Heart right ventricle (tissue), 16 donors: ENCODE data around the gene ZFPL1. TPM values are rescaled to one million over a fixed set of nuclear protein-coding genes. Genes with fewer than 3 reads are reported as not detected.
A peak's percentile ranks its signal among the peaks of the same experiment; 100 is the strongest.

ENCODE experiments used
- ATAC-seq, 8 donors: fragments of 200-7000 bp; cut with Tn5 transposase; one replicate each; pipeline ENCODE4 v1.9.1; 2020; ENCODE audit warnings: mild to moderate bottlenecking in 8 of 8, moderate library complexity in 8 of 8, moderate number of reproducible peaks in 1 of 8
- DNase-seq, 2 donors: peaks; one replicate each; pipeline ENCODE4 v3.0.0-alpha.2; 2020
- H3K27ac ChIP-seq, 10 donors: fragments of 200-600 bp; sonication (generic) in 2 of 10; one replicate each; pipeline versions ENCODE4 v1.5.0 to v1.8.0; 2020 to 2022; ENCODE audit warnings: mild to moderate bottlenecking in 3 of 10
- H3K27me3 ChIP-seq, 7 donors: fragments of 200-600 bp; one replicate each; pipeline ENCODE4 v1.8.0; 2021 to 2022; ENCODE audit warnings: mild to moderate bottlenecking in 2 of 7
- H3K36me3 ChIP-seq, 9 donors: fragments of 200-600 bp; sonication (generic) in 1 of 9; one replicate each; pipeline versions ENCODE4 v1.5.0 to v1.8.0; 2020 to 2022; ENCODE audit warnings: mild to moderate bottlenecking in 2 of 9
- H3K4me1 ChIP-seq, 9 donors: fragments of 200-600 bp; sonication (generic) in 1 of 9; one replicate each; pipeline versions ENCODE4 v1.5.0 to v1.8.0; 2020 to 2022; ENCODE audit warnings: mild to moderate bottlenecking in 4 of 9
- H3K4me3 ChIP-seq, 10 donors: fragments of 200-600 bp; sonication (generic) in 2 of 10; one replicate each; pipeline versions ENCODE4 v1.5.0 to v1.8.0; 2020 to 2022; ENCODE audit warnings: mild to moderate bottlenecking in 7 of 10, moderate library complexity in 2 of 10
- H3K9me3 ChIP-seq, 11 donors: fragments of 200-600 bp in 10 of 11; sonication (generic) in 2 of 11; one replicate each; pipeline versions ENCODE4 v1.5.0 to v1.8.0; 2013 to 2022; ENCODE audit warnings: mild to moderate bottlenecking in 2 of 11, control low read depth in 1 of 11, moderate library complexity in 1 of 11
- CTCF ChIP-seq, 9 donors: fragments of 200-600 bp; sonication (generic) in 2 of 9; IDR thresholded peaks; one replicate each; pipeline versions ENCODE4 v1.5.0 to v1.8.0; 2021 to 2022; ENCODE audit warnings: antibody characterized with exemption in 9 of 9, mild to moderate bottlenecking in 5 of 9, moderate library complexity in 1 of 9
- whole genome bisulfite sequencing, 2 donors: extraction: QIAGEN DNeasy Blood & Tissue Kit; methylation state at CpG; one replicate each; pipeline ENCODE4 v1.1.7; 2013; ENCODE audit warnings: inconsistent platforms in 1 of 2; 5-methylcytosine and 5-hydroxymethylcytosine counted together
- intact Hi-C, 10 donors: fragments of 100-400 bp; cut with DNase I; formaldehyde crosslinking; loops; one replicate each; pipeline versions ENCODE4 v1.11.1 to v1.14.2; 2022
- polyA plus RNA-seq, 2 donors: library from polyadenylated mRNA; stranded (reverse); fragments of 200-250 nt; gene quantifications; one replicate each; pipeline ENCODE4 v1.2.3, GENCODE V29; 2013
- total RNA-seq, 10 donors: library from RNA; stranded (reverse); fragmentation: NEBNext Ultra II Directional in 3 of 10; extraction: Animal tissue kit (Norgen Biotek cat#: 25700) in 3 of 10; gene quantifications; one replicate each; pipeline versions ENCODE4 v1.2.1 to v1.2.4, GENCODE V29; 2021 to 2023
- donor health status: Arrhythmogenic right ventricular cardiomyopathy.
- donor health status: ischemic (EF 13 %, LVEDD 7.1; RV severe dilation, severe dysfunction).
- donor health status: healthy with polysubstance abuse.
- donor health status: DM: no; HTN: yes; CAD: no.
- donor health status: DM: no; HTN: no; CAD: no.
- donor health status: ischemic (EF 25% LVEDD 6.9; RV normal size, moderate dysfunction).
- donor health status: ischemic (EF 25% LVEDD 5.7; RV mildly dilated, moderate dysfunction).
- donor health status: healthy.
- donor health status: DM: yes; HTN: yes; CAD: no.
- donor health status: Ischemic cardiomyopathy.
- donor health status: ischemic (EF 35%, LVEDD 5.7; RV mildly dilated, moderate dysfunction).
- donor health status: nonischemic (EF 11% LVEDD 7.7; RV severe dilation, severe dysfunction).
- donor health status: DM: yes; HTN: yes; CAD: no.
- donor health status: PGD.
- donor health status: ischemic (EF 29% LVEDD 5.4; RV normal size, mild dysfunction).
- donor health status: nonischemic (EF 23%, LVEDD 6.1; RV moderate dilation, normal function).

ZFPL1 gene
- total and polyA plus RNA-seq, 12 donors = 21.5 to 49.2 (median 25.6) TPM

- no peak for DNase-seq
- intact Hi-C loops = no loop called here
- peaks cover 0 to 16% (median 0%) of the 10 kb centered on the region in 9 donors for H3K36me3 ChIP-seq
- no peak overlapping the region for H3K27ac ChIP-seq
- no peak overlapping the region for H3K4me3 ChIP-seq
- peaks cover 0 to 21% (median 7%) of the 10 kb centered on the region in 9 donors for H3K4me1 ChIP-seq
- H3K9me3 ChIP-seq = no peaks in the 10 kb centered on the region
- no peak for TF ChIP-seq CTCF (IDR thresholded peaks at IDR 0.05)
- H3K27me3 ChIP-seq = no peaks in the 10 kb centered on the region
- 88 to 93% methylated on average over 9 of the region's 9 CpGs for WGBS, 2 donors
- no peak for ATAC-seq
Observed at GRCh38 chr11:65078786-65079342, 5.2 kb upstream of the ZFPL1 start.

- ATAC-seq (peak in 1 of 8 donors; percentile 2), DNase-seq (no peak)
- TF ChIP-seq CTCF (IDR thresholded peaks at IDR 0.05) = no peak
- Histone ChIP-seq H3K4me3 (peak overlapping the region; percentile 64 to 93 (median 81)), H3K9me3 (no peaks in the 10 kb centered on the region), H3K4me1 (peaks cover 6 to 34% (median 20%) of the 10 kb centered on the region in 9 donors), H3K36me3 (peaks cover 0 to 50% (median 17%) of the 10 kb centered on the region in 9 donors), H3K27me3 (no peaks in the 10 kb centered on the region), H3K27ac (peak overlapping the region in 7 of 10 donors; percentile 82 to 96 (median 93))
- 3 to 8% methylated on average over 13 of the region's 13 CpGs for WGBS, 2 donors
- intact Hi-C loops = loop anchor here in 6 of 10 donors (5.0 to 10.0 kb wide), 5 partner anchors 39 to 158 kb away; partner anchors contain the start of genes FAU (in 2 of the 6), MRPL49 (in 2 of the 6), SNX15 (in 2 of the 6) and ARL2 (in 1 of the 6)
Observed at GRCh38 chr11:65083134-65083833, 738 bp upstream of the ZFPL1 start.

GRCh38 chr11:65084598-65085375, 765 bp downstream of the ZFPL1 start:
- intact Hi-C loops = loop anchor here in 7 of 10 donors (1.0 to 10.0 kb wide), 12 partner anchors 12 to 160 kb away; partner anchors contain the start of genes FAU (in 4 of the 7), MRPL49 (in 4 of the 7), SNX15 (in 3 of the 7) and SAC3D1 (in 2 of the 7)
- no peaks in the 10 kb centered on the region for H3K27me3 ChIP-seq
- ATAC-seq = peak in 2 of 8 donors; percentile 1

More at GRCh38 chr11:65084598-65085375, 765 bp downstream of the ZFPL1 start:
- H3K9me3 ChIP-seq = no peaks in the 10 kb centered on the region
- no peak for TF ChIP-seq CTCF (IDR thresholded peaks at IDR 0.05)
- no peak for DNase-seq
- H3K4me3 ChIP-seq = peak overlapping the region; percentile 64 to 93 (median 81)
- peaks cover 6 to 34% (median 20%) of the 10 kb centered on the region in 9 donors for H3K4me1 ChIP-seq
- WGBS, 2 donors = 45 to 48% methylated on average over 23 of the region's 23 CpGs
- H3K36me3 ChIP-seq = peaks cover 0 to 62% (median 17%) of the 10 kb centered on the region in 9 donors
- H3K27ac ChIP-seq = peak overlapping the region; percentile 79 to 96 (median 92)
